GM23338 (cell line): ENCODE results near the gene MMD. TPM values are rescaled to one million over a fixed set of nuclear protein-coding genes. Genes with fewer than 3 reads are reported as not detected.
"Not testable (repeated sequence)": the region's sequence is repeated elsewhere in the genome, so short reads cannot be mapped to it uniquely, and the experiment has no call there.

Experiments used
- ATAC-seq: fragments of 200-7000 bp; cut with Tn5 transposase; 3 replicates; pipeline ENCODE4 v1.9.1; 2020
- DNase-seq: peaks from one replicate; pipeline ENCODE4 v3.0.0-alpha.2; 2015; ENCODE audit warnings: low spot score
- H2AFZ ChIP-seq: fragments of 200-600 bp; sonication (generic); 2 replicates; pipeline ENCODE4 v1.8.0; 2016; ENCODE audit warnings: antibody characterized with exemption, mild to moderate bottlenecking, moderate library complexity
- H3F3A ChIP-seq: fragments of 200-600 bp; sonication (generic); replicated peaks from 2 replicates; pipeline ENCODE4 v1.8.0; 2017; ENCODE audit warnings: antibody characterized with exemption, mixed run types, low read depth
- H3K27ac ChIP-seq: fragments of 200-600 bp; sonication (generic); 2 replicates; pipeline ENCODE4 v1.6.1; 2016; ENCODE audit warnings: low read depth
- H3K27me3 ChIP-seq: fragments of 200-600 bp; sonication (generic); 2 replicates; pipeline ENCODE4 v1.8.0; 2016; ENCODE audit warnings: mild to moderate bottlenecking, mixed run types, moderate library complexity; ENCODE audit not compliant: insufficient read depth
- H3K36me3 ChIP-seq: fragments of 200-600 bp; sonication (generic); 2 replicates; pipeline ENCODE4 v1.8.0; 2016; ENCODE audit warnings: mild to moderate bottlenecking; ENCODE audit not compliant: insufficient read depth
- H3K4me1 ChIP-seq: fragments of 200-600 bp; sonication (generic); 2 replicates; pipeline ENCODE4 v1.8.0; 2016; ENCODE audit warnings: mild to moderate bottlenecking, moderate library complexity; ENCODE audit not compliant: insufficient read depth
- H3K4me2 ChIP-seq: fragments of 200-600 bp; sonication (generic); 2 replicates; pipeline ENCODE4 v1.7.1; 2017; ENCODE audit warnings: mixed run types
- H3K4me3 ChIP-seq: fragments of 200-600 bp; sonication (generic); 2 replicates; pipeline ENCODE4 v1.6.1; 2016; ENCODE audit warnings: mixed run types
- H3K79me2 ChIP-seq: fragments of 200-600 bp; sonication (generic); replicated peaks from 2 replicates; pipeline ENCODE4 v1.8.0; 2017; ENCODE audit warnings: mild to moderate bottlenecking; ENCODE audit not compliant: insufficient read depth
- H3K9me2 ChIP-seq: fragments of 200-600 bp; sonication (generic); 2 replicates; pipeline ENCODE4 v1.8.0; 2017; ENCODE audit not compliant: insufficient read depth
- H4K20me1 ChIP-seq: fragments of 200-600 bp; sonication (generic); replicated peaks from 2 replicates; pipeline ENCODE4 v1.8.0; 2017; ENCODE audit warnings: mild to moderate bottlenecking; ENCODE audit not compliant: insufficient read depth
- H3K27ac Mint-ChIP-seq: 2 replicates; pipeline ENCODE4 v1.8.0; 2020; ENCODE audit warnings: inconsistent platforms, mild to moderate bottlenecking, moderate library complexity, mixed read lengths
- H3K27me3 Mint-ChIP-seq: 3 replicates; pipeline ENCODE4 v1.8.0; 2022; ENCODE audit warnings: low read depth, mild to moderate bottlenecking, moderate library complexity, mixed read lengths, inconsistent platforms; ENCODE audit not compliant: insufficient read depth, poor library complexity
- H3K36me3 Mint-ChIP-seq: 3 replicates; pipeline ENCODE4 v1.8.0; 2021; ENCODE audit warnings: low read depth, mild to moderate bottlenecking, inconsistent platforms, moderate library complexity, mixed read lengths
- H3K4me1 Mint-ChIP-seq: 3 replicates; pipeline ENCODE4 v1.8.0; 2020; ENCODE audit warnings: mild to moderate bottlenecking, inconsistent platforms, mixed read lengths
- H3K4me3 Mint-ChIP-seq: 3 replicates; pipeline ENCODE4 v1.8.0; 2021; ENCODE audit warnings: moderate library complexity, mild to moderate bottlenecking, inconsistent platforms, mixed read lengths
- H3K9me3 Mint-ChIP-seq: 3 replicates; pipeline ENCODE4 v1.8.0; 2020; ENCODE audit warnings: moderate library complexity, mild to moderate bottlenecking, inconsistent platforms, mixed read lengths
- NANOG ChIP-seq: IDR thresholded peaks from 2 replicates; pipeline ENCODE4 v1.6.1; 2016; ENCODE audit warnings: antibody characterized with exemption, borderline replicate concordance
- POLR2AphosphoS5 ChIP-seq: IDR thresholded peaks from 2 replicates; pipeline ENCODE4 v1.6.1; 2016; ENCODE audit warnings: antibody characterized with exemption, low read depth
- ZNF114 ChIP-seq: fragments of 250-450 bp; sonication (Bioruptor Pico); IDR thresholded peaks from 2 replicates; pipeline ENCODE4 v1.5.0; 2020; ENCODE audit warnings: mild to moderate bottlenecking, moderate library complexity
- ZNF331 ChIP-seq: fragments of 250-450 bp; sonication (Bioruptor Pico); IDR thresholded peaks from 2 replicates; pipeline ENCODE4 v1.5.0; 2020; ENCODE audit warnings: low read depth, mild to moderate bottlenecking, moderate library complexity
- polyA plus RNA-seq: library from polyadenylated mRNA; unstranded; fragments of >200 nt; fragmentation: Nextera tagmentation; extraction: Ambion mirVana; gene quantifications from 2 replicates; pipeline ENCODE4 v1.2.1, GENCODE V29; 2016
- total RNA-seq: library from RNA; depleted of rRNA; stranded (reverse); fragments of >200 nt; shearing (Covaris generic); gene quantifications from 2 replicates; pipeline ENCODE4 v1.2.3, GENCODE V29; 2014
- TF ChIP-seq, protein P1 (sequence below): IDR thresholded peaks from one replicate; pipeline ENCODE4 v1.6.1; 2018; ENCODE audit warnings: antibody characterized with exemption; ENCODE audit not compliant: unreplicated experiment
- TF ChIP-seq, protein P2 (sequence below), 2 experiments: fragments of 200-600 bp in 1 of 2; sonication (generic) in 1 of 2; conservative IDR thresholded peaks; 2 replicates each; pipeline versions ENCODE4 v1.5.1 to v1.6.1; 2016 to 2017; ENCODE audit warnings: antibody characterized with exemption in 2 of 2, low read depth in 2 of 2, mild to moderate bottlenecking in 2 of 2, moderate library complexity in 1 of 2

The MMD gene
- total and polyA plus RNA-seq, 2 experiments from 2014 or later: 46.4 to 47.0 TPM

DNA sequence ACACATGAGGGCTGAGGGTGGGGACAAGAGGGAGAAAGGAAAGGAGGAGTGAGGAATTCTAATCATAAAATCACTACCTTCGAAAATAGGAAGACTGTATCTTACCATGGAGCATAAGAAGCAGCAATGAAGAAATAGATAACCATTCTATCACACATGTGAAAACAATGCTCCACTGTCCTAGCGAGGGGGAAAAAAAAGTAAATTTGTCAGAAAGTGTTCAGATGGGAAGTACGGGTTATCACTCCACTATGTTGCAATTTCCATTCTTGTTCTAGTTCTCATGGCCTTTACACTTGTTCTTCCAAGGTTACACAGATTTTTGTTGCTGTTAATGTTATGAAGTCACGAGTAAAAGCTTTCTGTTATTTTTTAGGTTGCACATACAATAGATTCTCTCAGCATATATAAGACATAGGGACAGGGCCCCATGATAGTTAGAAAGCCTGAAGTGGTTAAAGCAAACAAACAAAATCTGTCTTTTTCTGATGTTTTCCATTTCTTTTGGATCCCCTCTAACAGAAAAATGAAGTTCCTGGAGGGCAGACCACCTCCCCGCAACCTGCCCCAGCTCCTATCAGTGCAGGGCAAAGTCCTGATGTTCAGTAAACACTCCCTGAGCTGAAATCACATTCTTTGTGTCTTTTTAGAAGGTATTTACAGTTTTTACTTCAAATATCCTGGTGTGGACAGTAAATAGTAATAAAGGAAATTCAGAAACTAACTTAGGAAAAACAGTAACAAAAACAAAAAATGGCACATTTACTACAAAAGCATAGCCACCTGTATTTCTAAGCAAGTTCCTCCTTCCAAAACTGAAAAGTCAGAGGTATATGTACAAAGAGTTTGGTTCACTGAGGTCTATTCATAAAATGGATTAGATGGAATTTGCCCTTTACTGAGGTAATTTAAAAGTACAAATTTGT lies 13.7 kb downstream of the MMD start (continued):
- TF ChIP-seq, protein P1, sequence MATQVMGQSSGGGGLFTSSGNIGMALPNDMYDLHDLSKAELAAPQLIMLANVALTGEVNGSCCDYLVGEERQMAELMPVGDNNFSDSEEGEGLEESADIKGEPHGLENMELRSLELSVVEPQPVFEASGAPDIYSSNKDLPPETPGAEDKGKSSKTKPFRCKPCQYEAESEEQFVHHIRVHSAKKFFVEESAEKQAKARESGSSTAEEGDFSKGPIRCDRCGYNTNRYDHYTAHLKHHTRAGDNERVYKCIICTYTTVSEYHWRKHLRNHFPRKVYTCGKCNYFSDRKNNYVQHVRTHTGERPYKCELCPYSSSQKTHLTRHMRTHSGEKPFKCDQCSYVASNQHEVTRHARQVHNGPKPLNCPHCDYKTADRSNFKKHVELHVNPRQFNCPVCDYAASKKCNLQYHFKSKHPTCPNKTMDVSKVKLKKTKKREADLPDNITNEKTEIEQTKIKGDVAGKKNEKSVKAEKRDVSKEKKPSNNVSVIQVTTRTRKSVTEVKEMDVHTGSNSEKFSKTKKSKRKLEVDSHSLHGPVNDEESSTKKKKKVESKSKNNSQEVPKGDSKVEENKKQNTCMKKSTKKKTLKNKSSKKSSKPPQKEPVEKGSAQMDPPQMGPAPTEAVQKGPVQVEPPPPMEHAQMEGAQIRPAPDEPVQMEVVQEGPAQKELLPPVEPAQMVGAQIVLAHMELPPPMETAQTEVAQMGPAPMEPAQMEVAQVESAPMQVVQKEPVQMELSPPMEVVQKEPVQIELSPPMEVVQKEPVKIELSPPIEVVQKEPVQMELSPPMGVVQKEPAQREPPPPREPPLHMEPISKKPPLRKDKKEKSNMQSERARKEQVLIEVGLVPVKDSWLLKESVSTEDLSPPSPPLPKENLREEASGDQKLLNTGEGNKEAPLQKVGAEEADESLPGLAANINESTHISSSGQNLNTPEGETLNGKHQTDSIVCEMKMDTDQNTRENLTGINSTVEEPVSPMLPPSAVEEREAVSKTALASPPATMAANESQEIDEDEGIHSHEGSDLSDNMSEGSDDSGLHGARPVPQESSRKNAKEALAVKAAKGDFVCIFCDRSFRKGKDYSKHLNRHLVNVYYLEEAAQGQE: no peak
- TF ChIP-seq ZNF114 (CRISPR knock-in tag) (no peak), NANOG (no peak), ZNF331 (CRISPR knock-in tag) (no peak)
- TF ChIP-seq, protein P2, sequence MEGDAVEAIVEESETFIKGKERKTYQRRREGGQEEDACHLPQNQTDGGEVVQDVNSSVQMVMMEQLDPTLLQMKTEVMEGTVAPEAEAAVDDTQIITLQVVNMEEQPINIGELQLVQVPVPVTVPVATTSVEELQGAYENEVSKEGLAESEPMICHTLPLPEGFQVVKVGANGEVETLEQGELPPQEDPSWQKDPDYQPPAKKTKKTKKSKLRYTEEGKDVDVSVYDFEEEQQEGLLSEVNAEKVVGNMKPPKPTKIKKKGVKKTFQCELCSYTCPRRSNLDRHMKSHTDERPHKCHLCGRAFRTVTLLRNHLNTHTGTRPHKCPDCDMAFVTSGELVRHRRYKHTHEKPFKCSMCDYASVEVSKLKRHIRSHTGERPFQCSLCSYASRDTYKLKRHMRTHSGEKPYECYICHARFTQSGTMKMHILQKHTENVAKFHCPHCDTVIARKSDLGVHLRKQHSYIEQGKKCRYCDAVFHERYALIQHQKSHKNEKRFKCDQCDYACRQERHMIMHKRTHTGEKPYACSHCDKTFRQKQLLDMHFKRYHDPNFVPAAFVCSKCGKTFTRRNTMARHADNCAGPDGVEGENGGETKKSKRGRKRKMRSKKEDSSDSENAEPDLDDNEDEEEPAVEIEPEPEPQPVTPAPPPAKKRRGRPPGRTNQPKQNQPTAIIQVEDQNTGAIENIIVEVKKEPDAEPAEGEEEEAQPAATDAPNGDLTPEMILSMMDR (conservative IDR thresholded peaks at IDR 0.05; ENCODE audit: low read depth in 2 of 2): no peak

DNA sequence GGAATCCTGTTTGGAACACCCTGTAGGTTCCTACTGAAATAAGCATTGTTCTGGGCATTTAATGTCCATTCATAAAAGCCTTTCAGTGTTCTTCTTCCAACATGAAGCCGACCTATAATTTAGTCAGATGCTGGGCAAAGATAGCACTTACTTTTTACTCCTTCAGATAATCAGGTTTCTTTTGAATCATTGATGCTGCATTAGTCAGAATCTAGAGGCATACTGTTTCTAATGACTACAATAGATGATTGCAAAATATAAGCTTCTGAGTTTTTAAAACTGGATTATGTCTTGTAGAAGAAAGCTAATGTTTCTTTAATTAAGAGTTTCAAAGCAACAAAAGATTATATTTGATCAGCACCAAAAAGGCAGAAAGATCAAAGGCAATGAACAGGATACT lies 16.0 kb downstream of the MMD start:
- Histone ChIP-seq H4K20me1 (peaks cover 6% of the 10 kb centered on the region; the same call in 1 of the 2 replicates), H3K4me2 (no peak overlapping the region), H3K27ac (no peak overlapping the region), H3K4me3 (no peak overlapping the region), H3K79me2 (no peaks in the 10 kb centered on the region), H3K27me3 (no peaks in the 10 kb centered on the region), H3K4me1 (no peaks in the 10 kb centered on the region), H2AFZ (no peak overlapping the region), H3F3A (no peaks in the 10 kb centered on the region), H3K9me2 (no peaks in the 10 kb centered on the region), H3K36me3 (peaks cover 52% of the 10 kb centered on the region)
- no peak overlapping the region for H3K4me3 Mint-ChIP-seq
- ATAC-seq: no peak
- no peak for DNase-seq
- no peaks in the 10 kb centered on the region for H3K9me3 Mint-ChIP-seq
- no peak for TF ChIP-seq POLR2AphosphoS5
- no peaks in the 10 kb centered on the region for H3K27me3 Mint-ChIP-seq
- no peaks in the 10 kb centered on the region for H3K4me1 Mint-ChIP-seq
- no peak overlapping the region for H3K27ac Mint-ChIP-seq
- H3K36me3 Mint-ChIP-seq: peaks cover 61% of the 10 kb centered on the region

DNA sequence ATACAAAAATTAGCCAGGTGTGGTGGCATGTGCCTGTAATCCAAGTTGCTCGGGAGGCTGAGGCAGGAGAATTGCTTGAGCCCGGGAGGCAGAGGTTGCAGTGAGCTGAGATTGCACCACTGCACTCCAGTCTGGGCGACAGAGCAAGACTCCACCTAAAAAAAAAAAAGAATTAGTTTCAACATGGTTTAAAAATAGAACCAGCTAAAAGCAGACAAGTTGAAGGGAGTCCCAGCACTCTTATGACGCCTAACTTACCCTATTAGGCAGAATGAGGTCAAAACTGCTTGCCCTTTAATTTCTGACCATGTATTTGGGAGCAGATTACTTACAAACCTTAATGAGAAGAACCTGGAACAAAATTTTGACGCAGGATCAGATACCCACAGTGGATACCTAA lies 17.4 kb downstream of the MMD start:
- peaks cover 46% of the 10 kb centered on the region for H3K36me3 ChIP-seq
- peaks cover 60% of the 10 kb centered on the region for H3K36me3 Mint-ChIP-seq
- not testable (repeated sequence) for H3K4me1 Mint-ChIP-seq

More for the DNA sequence above, 17.4 kb downstream of the MMD start:
- H2AFZ ChIP-seq, H3K27me3 ChIP-seq, H3F3A ChIP-seq, H3K4me1 ChIP-seq, H3K27ac Mint-ChIP-seq, ATAC-seq, H3K27ac ChIP-seq, H3K4me3 Mint-ChIP-seq, H3K4me2 ChIP-seq, H3K4me3 ChIP-seq, H3K27me3 Mint-ChIP-seq, H3K9me2 ChIP-seq, H3K79me2 ChIP-seq, DNase-seq, H3K9me3 Mint-ChIP-seq, H4K20me1 ChIP-seq: not testable (repeated sequence)
